Mesendoderm (in vitro differentiated cells): ENCODE measurements around the gene RNU1-1.
"Not testable (repeated sequence)": the region's sequence is repeated elsewhere in the genome, so short reads cannot be mapped to it uniquely, and the experiment has no call there.

Experiments
- DNase-seq: peaks from one replicate; pipeline ENCODE4 v3.0.0; 2013
- H2AK5ac ChIP-seq: 2 replicates; pipeline ENCODE4 v1.6.1; 2013; ENCODE audit warnings: low read length, inconsistent platforms
- H2BK120ac ChIP-seq: 2 replicates; pipeline ENCODE4 v1.6.1; 2013; ENCODE audit warnings: low read depth, mild to moderate bottlenecking, low read length, moderate library complexity, mixed read lengths
- H2BK15ac ChIP-seq: replicated peaks from 2 replicates; pipeline ENCODE4 v1.6.1; 2013; ENCODE audit warnings: low read depth, mild to moderate bottlenecking, moderate library complexity
- H2BK5ac ChIP-seq: 2 replicates; pipeline ENCODE4 v1.6.1; 2013; ENCODE audit warnings: low read length, inconsistent platforms
- H3K18ac ChIP-seq: 2 replicates; pipeline ENCODE4 v1.6.1; 2013; ENCODE audit warnings: mild to moderate bottlenecking, low read length, mixed read lengths
- H3K23ac ChIP-seq: one replicate; pipeline ENCODE4 v1.6.1; 2013; ENCODE audit warnings: low read length
- H3K27ac ChIP-seq: 2 replicates; pipeline ENCODE4 v1.5.1; 2013; ENCODE audit warnings: low read depth, mild to moderate bottlenecking, inconsistent platforms, low read length, moderate library complexity
- H3K27me3 ChIP-seq: 2 replicates; pipeline ENCODE4 v1.6.1; 2013; ENCODE audit warnings: low read length, control low read depth, mild to moderate bottlenecking, inconsistent platforms; ENCODE audit not compliant: insufficient read depth, poor library complexity
- H3K36me3 ChIP-seq: 2 replicates; pipeline ENCODE4 v1.6.1; 2013; ENCODE audit warnings: low read length, inconsistent platforms; ENCODE audit not compliant: control insufficient read depth, insufficient read depth
- H3K4ac ChIP-seq: one replicate; pipeline ENCODE4 v1.6.1; 2013; ENCODE audit warnings: low read depth, mild to moderate bottlenecking, low read length, moderate library complexity
- H3K4me1 ChIP-seq: 2 replicates; pipeline ENCODE4 v1.6.1; 2013; ENCODE audit warnings: low read depth, low read length, inconsistent platforms; ENCODE audit not compliant: control insufficient read depth
- H3K4me2 ChIP-seq: 2 replicates; pipeline ENCODE4 v1.6.1; 2013; ENCODE audit warnings: low read length
- H3K4me3 ChIP-seq: 2 replicates; pipeline ENCODE4 v1.5.1; 2013; ENCODE audit warnings: mild to moderate bottlenecking, low read length
- H3K56ac ChIP-seq: one replicate; pipeline ENCODE4 v1.6.1; 2013; ENCODE audit warnings: low read length
- H3K79me1 ChIP-seq: 2 replicates; pipeline ENCODE4 v1.6.1; 2013; ENCODE audit warnings: low read length, inconsistent platforms
- H3K79me2 ChIP-seq: 2 replicates; pipeline ENCODE4 v1.6.1; 2013; ENCODE audit warnings: mild to moderate bottlenecking, low read length; ENCODE audit not compliant: control insufficient read depth, insufficient read depth
- H3K9ac ChIP-seq: 2 replicates; pipeline ENCODE4 v1.6.1; 2013; ENCODE audit warnings: low read length, inconsistent platforms
- H4K5ac ChIP-seq: one replicate; pipeline ENCODE4 v1.6.1; 2013; ENCODE audit warnings: low read length
- H4K8ac ChIP-seq: one replicate; pipeline ENCODE4 v1.6.1; 2013; ENCODE audit warnings: low read depth, mild to moderate bottlenecking, control low read depth, low read length, moderate library complexity
- WGBS: extraction: QIAGEN DNeasy Blood & Tissue Kit; methylation state at CpG from one replicate; pipeline ENCODE4 v1.1.7; 2013; ENCODE audit warnings: low lambda C conversion rate, missing lambda C conversion rate; ENCODE audit not compliant: insufficient coverage; ENCODE audit errors: extremely low coverage; 5-methylcytosine and 5-hydroxymethylcytosine counted together

The RNU1-1 gene

GRCh38 chr1:16497474-16497904 lies 16.6 kb downstream of the RNU1-1 start:
- not testable (repeated sequence) for H3K4me1 ChIP-seq, H3K18ac ChIP-seq, H3K4me2 ChIP-seq, H3K4ac ChIP-seq, H2AK5ac ChIP-seq, H2BK15ac ChIP-seq, H3K4me3 ChIP-seq, H4K5ac ChIP-seq, H3K9ac ChIP-seq, H2BK5ac ChIP-seq, H2BK120ac ChIP-seq, H3K56ac ChIP-seq, H3K27ac ChIP-seq, H3K79me1 ChIP-seq, H3K23ac ChIP-seq, H3K36me3 ChIP-seq, DNase-seq, H3K79me2 ChIP-seq, H4K8ac ChIP-seq, H3K27me3 ChIP-seq
- no CpG with 5 or more reads among the region's 5 CpGs for WGBS

GRCh38 chr1:16493731-16494130 lies 20.4 kb downstream of the RNU1-1 start:
- not testable (repeated sequence) for H3K79me1 ChIP-seq, H2BK120ac ChIP-seq, H3K27ac ChIP-seq

GRCh38 chr1:16492937-16493336 lies 21.1 kb downstream of the RNU1-1 start:
- not testable (repeated sequence) for H3K4me3 ChIP-seq, H2AK5ac ChIP-seq, H3K4me2 ChIP-seq, H3K18ac ChIP-seq, H3K27me3 ChIP-seq, H3K27ac ChIP-seq, H3K36me3 ChIP-seq, H3K4me1 ChIP-seq, H2BK120ac ChIP-seq, H2BK5ac ChIP-seq, H3K9ac ChIP-seq, H4K8ac ChIP-seq, H3K23ac ChIP-seq, H4K5ac ChIP-seq, H2BK15ac ChIP-seq, H3K79me2 ChIP-seq, H3K79me1 ChIP-seq, H3K4ac ChIP-seq
- peak; percentile 51 for DNase-seq
- H3K56ac ChIP-seq, result peak overlapping the region; percentile 15
- WGBS, result no CpG with 5 or more reads among the region's 7 CpGs

More at GRCh38 chr1:16493731-16494130, 20.4 kb downstream of the RNU1-1 start:
- H3K56ac ChIP-seq, H3K4me3 ChIP-seq, H4K8ac ChIP-seq, H3K27me3 ChIP-seq, H3K4ac ChIP-seq, H3K4me1 ChIP-seq, H3K18ac ChIP-seq, H3K79me2 ChIP-seq, DNase-seq, H2BK15ac ChIP-seq, H3K36me3 ChIP-seq, H4K5ac ChIP-seq, H3K4me2 ChIP-seq, H3K23ac ChIP-seq, H2AK5ac ChIP-seq, H3K9ac ChIP-seq, H2BK5ac ChIP-seq: not testable (repeated sequence)
- WGBS, result no CpG with 5 or more reads among the region's 9 CpGs

DNA sequence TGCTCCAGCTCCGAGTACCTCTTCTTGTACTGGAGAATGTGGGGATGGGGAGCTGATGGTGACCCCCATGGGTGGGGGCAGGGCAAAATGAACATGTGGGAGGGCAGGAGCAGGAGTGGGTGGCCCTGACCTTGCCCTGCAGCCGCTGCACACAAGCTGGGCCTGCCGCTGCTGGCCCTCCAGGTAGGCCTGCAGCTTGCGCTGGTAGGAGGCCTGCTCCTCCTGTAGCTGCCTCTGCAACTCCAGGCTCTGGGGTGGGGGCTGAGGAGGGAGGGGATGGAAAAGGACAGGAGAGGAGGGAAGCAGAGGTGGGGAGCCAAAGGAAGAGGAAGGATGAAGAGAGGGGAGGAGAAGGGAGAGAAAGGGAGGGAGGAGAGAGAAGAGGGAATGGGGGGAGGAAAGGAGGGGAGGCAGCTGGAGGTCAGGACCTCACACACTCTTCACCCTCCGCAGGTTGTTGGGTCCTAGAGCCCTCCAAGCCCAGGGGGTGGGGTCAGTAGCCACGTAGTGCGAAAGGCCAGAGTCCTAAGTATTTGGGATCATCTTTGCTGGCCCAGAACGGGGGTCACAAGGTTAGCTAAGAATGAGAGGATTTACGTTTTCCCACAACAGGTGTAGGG lies 22.9 kb downstream of the RNU1-1 start:
- H3K27me3 ChIP-seq, result no peaks in the 10 kb centered on the region
- WGBS, result no CpG with 5 or more reads among the region's 9 CpGs
- no peak overlapping the region for H4K5ac ChIP-seq
- no peak overlapping the region for H3K27ac ChIP-seq
- H3K79me2 ChIP-seq, result no peaks in the 10 kb centered on the region
- H3K4ac ChIP-seq, result no peak overlapping the region
- H2AK5ac ChIP-seq, result no peak overlapping the region
- no peak overlapping the region for H2BK5ac ChIP-seq
- H4K8ac ChIP-seq, result no peak overlapping the region
- H3K18ac ChIP-seq, result no peak overlapping the region
- H2BK120ac ChIP-seq, result no peak overlapping the region
- no peaks in the 10 kb centered on the region for H3K79me1 ChIP-seq
- H3K36me3 ChIP-seq, result no peaks in the 10 kb centered on the region
- no peak overlapping the region for H2BK15ac ChIP-seq
- H3K4me1 ChIP-seq, result no peaks in the 10 kb centered on the region
- no peak overlapping the region for H3K4me3 ChIP-seq
- H3K56ac ChIP-seq, result no peak overlapping the region
- H3K9ac ChIP-seq, result no peak overlapping the region
- no peak overlapping the region for H3K4me2 ChIP-seq
- peak; percentile 12 for DNase-seq
- H3K23ac ChIP-seq, result no peak overlapping the region

- no CpG with 5 or more reads among the region's 9 CpGs for WGBS
- not testable (repeated sequence) for H3K79me2 ChIP-seq
These were observed 24.7 kb downstream of the RNU1-1 start for GRCh38 chr1:16489195-16489880.

DNA sequence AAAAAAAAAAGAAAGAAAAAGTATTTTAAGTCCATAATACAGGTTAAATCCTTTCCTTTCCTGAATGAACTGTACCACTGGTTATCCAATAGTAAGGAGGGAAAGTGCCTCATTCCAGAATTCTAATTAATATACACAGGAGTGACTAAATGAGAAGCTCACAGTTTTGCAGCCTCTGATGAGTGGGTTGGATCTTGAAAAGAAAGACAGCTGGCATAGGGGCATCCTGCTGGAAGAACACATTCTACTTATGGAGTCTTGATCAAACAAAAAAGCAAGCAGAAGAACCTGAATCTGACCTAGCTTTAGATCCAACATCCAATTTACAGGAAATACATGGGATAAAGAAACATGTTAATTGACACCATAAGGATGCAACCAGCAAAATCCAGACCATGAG lies 27.1 kb downstream of the RNU1-1 start:
- not testable (repeated sequence) for H3K27ac ChIP-seq, H3K36me3 ChIP-seq

More at GRCh38 chr1:16489195-16489880, 24.7 kb downstream of the RNU1-1 start:
- not testable (repeated sequence) for H2BK15ac ChIP-seq, H3K23ac ChIP-seq, H2BK120ac ChIP-seq, H3K4ac ChIP-seq, H3K9ac ChIP-seq, H2BK5ac ChIP-seq, H3K27ac ChIP-seq, H3K56ac ChIP-seq, H3K4me3 ChIP-seq, H3K27me3 ChIP-seq, H4K8ac ChIP-seq, H3K4me2 ChIP-seq, H3K36me3 ChIP-seq, H3K79me1 ChIP-seq, H3K4me1 ChIP-seq, DNase-seq, H4K5ac ChIP-seq, H3K18ac ChIP-seq, H2AK5ac ChIP-seq

More for the DNA sequence above, 27.1 kb downstream of the RNU1-1 start:
- not testable (repeated sequence) for H3K79me1 ChIP-seq, H3K4me2 ChIP-seq, H3K4ac ChIP-seq, H3K4me3 ChIP-seq, H4K8ac ChIP-seq, H3K4me1 ChIP-seq, H3K56ac ChIP-seq, H2BK120ac ChIP-seq, H4K5ac ChIP-seq, H3K18ac ChIP-seq, H3K23ac ChIP-seq, H2AK5ac ChIP-seq, H2BK5ac ChIP-seq, H3K9ac ChIP-seq, DNase-seq, H3K27me3 ChIP-seq, H3K79me2 ChIP-seq, H2BK15ac ChIP-seq
